OCI-LY7 (cell line): ENCODE data around the gene RNU5D-1. TPM values are rescaled to one million over a fixed set of nuclear protein-coding genes. Genes with fewer than 3 reads are reported as not detected.

Experiments
- BruUV-seq: library from RNA; stranded (reverse); fragments of 400-500 nt; replicated peaks from 2 replicates; lab custom pipeline; 2021; lab: Mats Ljungman, UMichigan
- CTCF ChIA-PET: fragments of 300-600 bp; sonication (Branson Sonifier 250); formaldehyde crosslinking; loops from one replicate; lab custom pipeline; 2022; ENCODE audit warnings: antibody characterized with exemption; ENCODE audit not compliant: unreplicated experiment; lab: Charles Lee
- POLR2A ChIA-PET: fragments of 300-600 bp; sonication (Branson Sonifier 250); formaldehyde crosslinking; loops from one replicate; lab custom pipeline; 2022; ENCODE audit warnings: antibody characterized with exemption; lab: Charles Lee
- DNase-seq: peaks from one replicate; pipeline ENCODE4 v3.0.0-alpha.2; 2015; ENCODE audit warnings: low spot score
- H2AFZ ChIP-seq: fragments of 200-600 bp; sonication (generic), shearing (Covaris generic); 2 replicates; pipeline ENCODE4 v1.6.1; 2014; ENCODE audit warnings: mild to moderate bottlenecking, antibody characterized with exemption, low read length, moderate library complexity
- H3K27ac ChIP-seq: fragments of 200-600 bp; sonication (generic); 2 replicates; pipeline ENCODE4 v1.5.1; 2014; ENCODE audit warnings: mixed run types, low read depth, mild to moderate bottlenecking, moderate library complexity, low read length, inconsistent platforms; ENCODE audit not compliant: poor library complexity, severe bottlenecking
- H3K36me3 ChIP-seq: fragments of 200-600 bp; sonication (generic); 2 replicates; pipeline ENCODE4 v1.6.1; 2014; ENCODE audit warnings: mild to moderate bottlenecking, antibody characterized with exemption, low read length, moderate library complexity, mixed read lengths; ENCODE audit not compliant: insufficient read depth
- H3K4me1 ChIP-seq: fragments of 200-600 bp; sonication (generic); 2 replicates; pipeline ENCODE4 v1.5.1; 2014; ENCODE audit warnings: mild to moderate bottlenecking, low read length; ENCODE audit not compliant: insufficient read depth, poor library complexity, severe bottlenecking
- H3K4me2 ChIP-seq: fragments of 200-600 bp; sonication (generic); 2 replicates; pipeline ENCODE4 v1.6.1; 2014; ENCODE audit warnings: mild to moderate bottlenecking, low read length
- H3K4me3 ChIP-seq: fragments of 200-600 bp; sonication (generic); 2 replicates; pipeline ENCODE4 v1.5.1; 2014; ENCODE audit warnings: mild to moderate bottlenecking, low read depth, low read length; ENCODE audit not compliant: poor library complexity, severe bottlenecking
- H3K79me2 ChIP-seq: fragments of 200-600 bp; sonication (generic); 2 replicates; pipeline ENCODE4 v1.6.1; 2016; ENCODE audit warnings: low read depth, mild to moderate bottlenecking, low read length, moderate library complexity, mixed read lengths; ENCODE audit not compliant: insufficient read depth
- H3K9me2 ChIP-seq: fragments of 200-600 bp; sonication (generic); 2 replicates; pipeline ENCODE4 v1.6.1; 2016; ENCODE audit warnings: mild to moderate bottlenecking, low read length, mixed read lengths; ENCODE audit not compliant: insufficient read depth
- H3K9me3 ChIP-seq: fragments of 200-600 bp; sonication (generic); 2 replicates; pipeline ENCODE4 v1.6.1; 2014; ENCODE audit warnings: mild to moderate bottlenecking, mixed run types, low read length, mixed read lengths
- H4K20me1 ChIP-seq: fragments of 200-600 bp; sonication (generic); 2 replicates; pipeline ENCODE4 v1.6.1; 2014; ENCODE audit warnings: mild to moderate bottlenecking, antibody characterized with exemption, low read length, moderate library complexity, mixed read lengths; ENCODE audit not compliant: insufficient read depth
- EZH2phosphoT487 ChIP-seq: fragments of 200-600 bp; sonication (generic); IDR thresholded peaks from 2 replicates; pipeline ENCODE4 v1.6.1; 2018; ENCODE audit warnings: low read depth, borderline replicate concordance, mild to moderate bottlenecking, mixed run types, antibody characterized with exemption, low read length, moderate library complexity, mixed read lengths
- intact Hi-C: fragments of 100-400 bp; cut with micrococcal nuclease; formaldehyde crosslinking; loops from one replicate; pipeline ENCODE4 v1.10.0; 2022; ENCODE audit not compliant: unreplicated experiment
- total RNA-seq, 2 experiments: library from RNA; depleted of rRNA in 1 of 2; stranded (reverse); fragments of >200 nt in 1 of 2; shearing (Covaris generic) in 1 of 2; gene quantifications; 2 replicates each; pipeline ENCODE4 v1.2.3, GENCODE V29; 2014 to 2022
- TF ChIP-seq, protein P1 (sequence below): fragments of 200-600 bp; sonication (generic); conservative IDR thresholded peaks from 2 replicates; pipeline ENCODE4 v1.5.1; 2014; ENCODE audit warnings: mild to moderate bottlenecking, antibody characterized with exemption, low read length, moderate library complexity, mixed read lengths

Gene RNU5D-1
- total RNA-seq, 2 experiments from 2014 or later = not detected

DNA sequence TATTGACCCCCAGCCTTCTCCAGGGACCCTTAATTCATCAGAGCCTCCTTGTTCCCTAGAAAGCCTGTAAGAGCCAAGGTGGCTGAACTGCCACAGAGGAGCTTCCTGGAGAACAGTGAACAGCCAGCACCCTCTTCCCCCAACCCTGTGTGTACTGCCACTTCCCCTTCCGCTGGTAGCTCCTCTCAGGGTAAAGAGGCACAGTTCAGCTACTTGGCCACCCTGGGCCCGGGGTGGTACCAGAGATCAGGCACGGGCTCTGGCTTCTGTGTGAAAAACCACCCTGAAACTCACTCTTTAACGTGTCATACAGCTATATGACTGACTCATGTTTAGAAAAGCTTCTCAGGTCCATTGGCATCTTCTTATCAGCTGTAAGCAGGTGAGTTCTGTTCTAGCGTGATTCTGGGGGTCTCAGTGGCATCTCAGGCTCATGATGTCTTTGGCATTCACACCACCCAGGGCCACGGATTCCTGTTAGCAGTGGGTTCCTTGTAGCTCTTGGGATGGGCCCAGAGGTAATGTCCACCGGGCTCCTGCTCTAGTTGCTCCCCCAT, 34.1 kb downstream of the RNU5D-1 start:
- no peaks in the 10 kb centered on the region; the same call in 1 of the 2 replicates for H3K36me3 ChIP-seq
- H3K9me2 ChIP-seq = no peaks in the 10 kb centered on the region
- H3K4me1 ChIP-seq = peaks cover 57% of the 10 kb centered on the region
- intact Hi-C loops = no loop called here
- H3K9me3 ChIP-seq = no peaks in the 10 kb centered on the region; the same call in 1 of the 2 replicates
- peak overlapping the region; percentile 56 for H3K4me2 ChIP-seq
- BruUV-seq = TSS peak; percentile 60
- POLR2A ChIA-PET = interaction anchor here (0.7 to 5.7 kb wide), 14 partner anchors 9 to 124 kb away, joined by 3 to 69 read pairs (median 6); partner anchors contain the start of genes ARMH1, RNU5D-1 and TMEM53
- CTCF ChIA-PET = interaction anchor here (0.6 to 2.2 kb wide), 7 partner anchors 10 to 297 kb away, joined by 3 to 11 read pairs (median 4); partner anchors contain the start of gene TMEM53
- peak; percentile 73 for DNase-seq
- peak overlapping the region; percentile 25 for H3K4me3 ChIP-seq
- peak overlapping the region; percentile 28; the same call in 1 of the 2 replicates for H2AFZ ChIP-seq
- H3K27ac ChIP-seq = peak overlapping the region; percentile 80
- H4K20me1 ChIP-seq = no peaks in the 10 kb centered on the region
- no peaks in the 10 kb centered on the region for H3K79me2 ChIP-seq
- TF ChIP-seq, protein P1, sequence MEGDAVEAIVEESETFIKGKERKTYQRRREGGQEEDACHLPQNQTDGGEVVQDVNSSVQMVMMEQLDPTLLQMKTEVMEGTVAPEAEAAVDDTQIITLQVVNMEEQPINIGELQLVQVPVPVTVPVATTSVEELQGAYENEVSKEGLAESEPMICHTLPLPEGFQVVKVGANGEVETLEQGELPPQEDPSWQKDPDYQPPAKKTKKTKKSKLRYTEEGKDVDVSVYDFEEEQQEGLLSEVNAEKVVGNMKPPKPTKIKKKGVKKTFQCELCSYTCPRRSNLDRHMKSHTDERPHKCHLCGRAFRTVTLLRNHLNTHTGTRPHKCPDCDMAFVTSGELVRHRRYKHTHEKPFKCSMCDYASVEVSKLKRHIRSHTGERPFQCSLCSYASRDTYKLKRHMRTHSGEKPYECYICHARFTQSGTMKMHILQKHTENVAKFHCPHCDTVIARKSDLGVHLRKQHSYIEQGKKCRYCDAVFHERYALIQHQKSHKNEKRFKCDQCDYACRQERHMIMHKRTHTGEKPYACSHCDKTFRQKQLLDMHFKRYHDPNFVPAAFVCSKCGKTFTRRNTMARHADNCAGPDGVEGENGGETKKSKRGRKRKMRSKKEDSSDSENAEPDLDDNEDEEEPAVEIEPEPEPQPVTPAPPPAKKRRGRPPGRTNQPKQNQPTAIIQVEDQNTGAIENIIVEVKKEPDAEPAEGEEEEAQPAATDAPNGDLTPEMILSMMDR = no peak
- no peak for TF ChIP-seq EZH2phosphoT487

DNA sequence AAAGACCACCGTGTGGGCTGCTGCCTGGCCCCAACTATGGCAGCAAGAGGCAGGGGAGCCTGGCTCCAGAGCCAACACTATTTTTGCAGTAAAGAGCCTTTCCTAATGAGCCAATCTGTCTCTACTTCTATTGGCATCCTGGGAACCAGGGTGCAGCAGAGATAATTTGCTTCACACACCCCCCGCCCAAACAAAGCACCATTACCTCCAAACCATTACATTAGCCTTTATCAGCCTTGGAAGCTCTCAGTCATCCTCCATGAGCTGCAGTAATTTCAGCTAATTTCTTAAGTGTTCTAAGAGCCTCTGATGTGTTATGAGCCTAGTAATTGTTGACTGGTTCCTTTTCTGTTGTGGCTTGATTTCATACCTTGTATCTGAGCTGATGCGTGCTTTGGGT, 34.9 kb downstream of the RNU5D-1 start:
- no peaks in the 10 kb centered on the region for H3K79me2 ChIP-seq
- DNase-seq = no peak
- H3K4me3 ChIP-seq = no peak overlapping the region
- BruUV-seq = no TSS peak
- ChIA-PET POLR2A (interaction anchor here (0.6 to 5.7 kb wide), 15 partner anchors 8 to 357 kb away, joined by 3 to 69 read pairs (median 6); partner anchors contain the start of genes ARMH1, RNU5D-1 and TMEM53), CTCF (interaction anchor here (0.6 to 2.2 kb wide), 8 partner anchors 11 to 540 kb away, joined by 3 to 11 read pairs (median 4); partner anchors contain the start of gene TMEM53)
- H3K4me1 ChIP-seq = peaks cover 57% of the 10 kb centered on the region
- intact Hi-C loops = no loop called here
- peak overlapping the region; percentile 28; the same call in 1 of the 2 replicates for H2AFZ ChIP-seq
- H3K9me3 ChIP-seq = no peaks in the 10 kb centered on the region; the same call in 1 of the 2 replicates
- no peaks in the 10 kb centered on the region for H3K9me2 ChIP-seq
- H4K20me1 ChIP-seq = no peaks in the 10 kb centered on the region
- no peaks in the 10 kb centered on the region; the same call in 1 of the 2 replicates for H3K36me3 ChIP-seq
- peak overlapping the region; percentile 56 for H3K4me2 ChIP-seq
- peak overlapping the region; percentile 80 for H3K27ac ChIP-seq
- TF ChIP-seq, protein P1 = no peak
- TF ChIP-seq EZH2phosphoT487 = no peak
